A673 (cell line): Measurements from ENCODE around the gene SCN10A.

ENCODE experiments used
- EZH2 ChIP-seq: fragments of 200-600 bp; sonication (generic); IDR thresholded peaks from 2 replicates; pipeline ENCODE4 v1.6.1; 2017; ENCODE audit warnings: borderline replicate concordance, low read depth, mild to moderate bottlenecking, mixed read lengths, antibody characterized with exemption, low read length; ENCODE audit not compliant: poor library complexity, severe bottlenecking
- TF ChIP-seq, protein P1 (sequence below): fragments of 300-800, 200-600 bp; sonication (generic); conservative IDR thresholded peaks from 2 replicates; pipeline ENCODE4 v1.5.1; 2017; ENCODE audit warnings: low read depth, mild to moderate bottlenecking, antibody characterized with exemption, low read length, moderate library complexity, mixed read lengths

DNA sequence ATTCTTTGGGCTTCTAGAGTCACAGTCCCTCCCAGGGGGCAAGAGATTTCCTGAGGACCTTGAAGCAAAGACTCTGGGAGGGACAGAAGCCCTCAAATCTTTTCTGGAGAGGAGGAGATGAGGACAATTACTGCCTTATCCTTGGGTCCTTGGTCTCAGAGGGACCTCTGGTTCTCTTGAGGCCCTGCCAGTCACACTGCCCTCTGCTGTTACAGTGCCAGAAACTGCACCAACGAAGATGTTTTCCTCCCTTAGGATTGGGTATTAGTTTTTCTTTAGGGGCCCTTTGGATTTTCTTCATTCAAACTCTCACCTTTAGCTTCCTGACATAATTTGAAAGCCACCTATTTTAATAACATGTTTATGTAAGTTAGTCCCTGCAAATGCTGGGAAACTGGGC is 108.3 kb downstream of the SCN10A start:
- TF ChIP-seq, protein P1, sequence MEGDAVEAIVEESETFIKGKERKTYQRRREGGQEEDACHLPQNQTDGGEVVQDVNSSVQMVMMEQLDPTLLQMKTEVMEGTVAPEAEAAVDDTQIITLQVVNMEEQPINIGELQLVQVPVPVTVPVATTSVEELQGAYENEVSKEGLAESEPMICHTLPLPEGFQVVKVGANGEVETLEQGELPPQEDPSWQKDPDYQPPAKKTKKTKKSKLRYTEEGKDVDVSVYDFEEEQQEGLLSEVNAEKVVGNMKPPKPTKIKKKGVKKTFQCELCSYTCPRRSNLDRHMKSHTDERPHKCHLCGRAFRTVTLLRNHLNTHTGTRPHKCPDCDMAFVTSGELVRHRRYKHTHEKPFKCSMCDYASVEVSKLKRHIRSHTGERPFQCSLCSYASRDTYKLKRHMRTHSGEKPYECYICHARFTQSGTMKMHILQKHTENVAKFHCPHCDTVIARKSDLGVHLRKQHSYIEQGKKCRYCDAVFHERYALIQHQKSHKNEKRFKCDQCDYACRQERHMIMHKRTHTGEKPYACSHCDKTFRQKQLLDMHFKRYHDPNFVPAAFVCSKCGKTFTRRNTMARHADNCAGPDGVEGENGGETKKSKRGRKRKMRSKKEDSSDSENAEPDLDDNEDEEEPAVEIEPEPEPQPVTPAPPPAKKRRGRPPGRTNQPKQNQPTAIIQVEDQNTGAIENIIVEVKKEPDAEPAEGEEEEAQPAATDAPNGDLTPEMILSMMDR, result 0 out of 2 replicates have a peak, but pooled peaks have one; percentile 35
- no peak for TF ChIP-seq EZH2
